ENCODE measurements around the gene ITSN1.
A peak's percentile ranks its signal among the peaks of the same experiment; 100 is the strongest.

GRCh38 chr21:33762803-33763581 is 120.7 kb downstream of the ITSN1 start:
- TF ChIP-seq PPARA (CRISPR knock-in tag; IDR thresholded peaks at IDR 0.05; ENCODE audit: borderline replicate concordance) (no peak), CSDC2 (CRISPR knock-in tag; IDR thresholded peaks at IDR 0.05) (peak; percentile 94; the same call in 1 of the 2 replicates), ARNTL (CRISPR knock-in tag; IDR thresholded peaks at IDR 0.05; ENCODE audit: borderline replicate concordance, low read depth) (no peak), ISL1 (CRISPR knock-in tag; IDR thresholded peaks at IDR 0.05) (peak; percentile 79), RARB (CRISPR knock-in tag; IDR thresholded peaks at IDR 0.05) (no peak), ZFP30 (CRISPR knock-in tag; IDR thresholded peaks at IDR 0.05) (no peak), ESRRG (CRISPR knock-in tag; IDR thresholded peaks at IDR 0.05) (no peak), TOX (CRISPR knock-in tag; IDR thresholded peaks at IDR 0.05; ENCODE audit: borderline replicate concordance) (no peak), ZNF8 (CRISPR knock-in tag; IDR thresholded peaks at IDR 0.05) (no peak), CREB5 (CRISPR knock-in tag; IDR thresholded peaks at IDR 0.05; ENCODE audit: low read depth) (peak; percentile 80; the same call in 1 of the 2 replicates), ZFP3 (CRISPR knock-in tag; IDR thresholded peaks at IDR 0.05) (no peak)
- TF ChIP-seq, protein P1, sequence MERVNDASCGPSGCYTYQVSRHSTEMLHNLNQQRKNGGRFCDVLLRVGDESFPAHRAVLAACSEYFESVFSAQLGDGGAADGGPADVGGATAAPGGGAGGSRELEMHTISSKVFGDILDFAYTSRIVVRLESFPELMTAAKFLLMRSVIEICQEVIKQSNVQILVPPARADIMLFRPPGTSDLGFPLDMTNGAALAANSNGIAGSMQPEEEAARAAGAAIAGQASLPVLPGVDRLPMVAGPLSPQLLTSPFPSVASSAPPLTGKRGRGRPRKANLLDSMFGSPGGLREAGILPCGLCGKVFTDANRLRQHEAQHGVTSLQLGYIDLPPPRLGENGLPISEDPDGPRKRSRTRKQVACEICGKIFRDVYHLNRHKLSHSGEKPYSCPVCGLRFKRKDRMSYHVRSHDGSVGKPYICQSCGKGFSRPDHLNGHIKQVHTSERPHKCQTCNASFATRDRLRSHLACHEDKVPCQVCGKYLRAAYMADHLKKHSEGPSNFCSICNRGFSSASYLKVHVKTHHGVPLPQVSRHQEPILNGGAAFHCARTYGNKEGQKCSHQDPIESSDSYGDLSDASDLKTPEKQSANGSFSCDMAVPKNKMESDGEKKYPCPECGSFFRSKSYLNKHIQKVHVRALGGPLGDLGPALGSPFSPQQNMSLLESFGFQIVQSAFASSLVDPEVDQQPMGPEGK (CRISPR knock-in tag; IDR thresholded peaks at IDR 0.05; ENCODE audit: borderline replicate concordance), result peak; percentile 91; the same call in 1 of the 2 replicates
- TF ChIP-seq, protein P2, sequence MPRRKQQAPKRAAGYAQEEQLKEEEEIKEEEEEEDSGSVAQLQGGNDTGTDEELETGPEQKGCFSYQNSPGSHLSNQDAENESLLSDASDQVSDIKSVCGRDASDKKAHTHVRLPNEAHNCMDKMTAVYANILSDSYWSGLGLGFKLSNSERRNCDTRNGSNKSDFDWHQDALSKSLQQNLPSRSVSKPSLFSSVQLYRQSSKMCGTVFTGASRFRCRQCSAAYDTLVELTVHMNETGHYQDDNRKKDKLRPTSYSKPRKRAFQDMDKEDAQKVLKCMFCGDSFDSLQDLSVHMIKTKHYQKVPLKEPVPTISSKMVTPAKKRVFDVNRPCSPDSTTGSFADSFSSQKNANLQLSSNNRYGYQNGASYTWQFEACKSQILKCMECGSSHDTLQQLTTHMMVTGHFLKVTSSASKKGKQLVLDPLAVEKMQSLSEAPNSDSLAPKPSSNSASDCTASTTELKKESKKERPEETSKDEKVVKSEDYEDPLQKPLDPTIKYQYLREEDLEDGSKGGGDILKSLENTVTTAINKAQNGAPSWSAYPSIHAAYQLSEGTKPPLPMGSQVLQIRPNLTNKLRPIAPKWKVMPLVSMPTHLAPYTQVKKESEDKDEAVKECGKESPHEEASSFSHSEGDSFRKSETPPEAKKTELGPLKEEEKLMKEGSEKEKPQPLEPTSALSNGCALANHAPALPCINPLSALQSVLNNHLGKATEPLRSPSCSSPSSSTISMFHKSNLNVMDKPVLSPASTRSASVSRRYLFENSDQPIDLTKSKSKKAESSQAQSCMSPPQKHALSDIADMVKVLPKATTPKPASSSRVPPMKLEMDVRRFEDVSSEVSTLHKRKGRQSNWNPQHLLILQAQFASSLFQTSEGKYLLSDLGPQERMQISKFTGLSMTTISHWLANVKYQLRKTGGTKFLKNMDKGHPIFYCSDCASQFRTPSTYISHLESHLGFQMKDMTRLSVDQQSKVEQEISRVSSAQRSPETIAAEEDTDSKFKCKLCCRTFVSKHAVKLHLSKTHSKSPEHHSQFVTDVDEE (CRISPR knock-in tag; IDR thresholded peaks at IDR 0.05), result 0 out of 2 replicates have a peak, but pooled peaks have one; percentile 22
